ENCODE data around the gene SRGAP1. TPM values are rescaled to one million over a fixed set of nuclear protein-coding genes. Genes with fewer than 3 reads are reported as not detected.

The SRGAP1 gene
- total RNA-seq, 1 experiment from 2014 or later = 28.3 TPM

GRCh38 chr12:63909746-63910145 lies 65.2 kb downstream of the SRGAP1 start:
- H3K27ac Mint-ChIP-seq (ENCODE audit: unreplicated experiment) = no peak overlapping the region
- no TSS peak for BruUV-seq (replicated peaks)

GRCh38 chr12:63911341-63911740 lies 66.8 kb downstream of the SRGAP1 start:
- Mint-ChIP-seq H3K4me1 (ENCODE audit: low read depth, unreplicated experiment) (peaks cover 39% of the 10 kb centered on the region), H3K27me3 (ENCODE audit: unreplicated experiment) (no peaks in the 10 kb centered on the region), H3K36me3 (ENCODE audit: insufficient read depth, unreplicated experiment) (peaks cover 2% of the 10 kb centered on the region), H3K4me3 (ENCODE audit: low read depth, unreplicated experiment) (no peak overlapping the region), H3K9me3 (ENCODE audit: low read depth, unreplicated experiment) (no peaks in the 10 kb centered on the region), H3K27ac (ENCODE audit: unreplicated experiment) (no peak overlapping the region)
- TF ChIP-seq CTCF (IDR thresholded peaks at IDR 0.05; ENCODE audit: unreplicated experiment) = no peak
- DNase-seq = no peak
- CTCF ChIA-PET = no interaction called here
- no TSS peak for BruUV-seq (replicated peaks)
- intact Hi-C loops (cut with micrococcal nuclease; ENCODE audit: unreplicated experiment) = loop anchor here (10.0 kb wide), 1 partner anchor 273 kb away; no protein-coding TSS in a partner anchor

More at GRCh38 chr12:63909746-63910145, 65.2 kb downstream of the SRGAP1 start:
- Mint-ChIP-seq H3K9me3 (ENCODE audit: low read depth, unreplicated experiment) (no peaks in the 10 kb centered on the region), H3K36me3 (ENCODE audit: insufficient read depth, unreplicated experiment) (no peaks in the 10 kb centered on the region), H3K27me3 (ENCODE audit: unreplicated experiment) (no peaks in the 10 kb centered on the region), H3K4me3 (ENCODE audit: low read depth, unreplicated experiment) (no peak overlapping the region), H3K4me1 (ENCODE audit: low read depth, unreplicated experiment) (peaks cover 37% of the 10 kb centered on the region)
- TF ChIP-seq CTCF (IDR thresholded peaks at IDR 0.05; ENCODE audit: unreplicated experiment) = no peak
- intact Hi-C loops (cut with micrococcal nuclease; ENCODE audit: unreplicated experiment) = loop anchor here (10.0 kb wide), 1 partner anchor 275 kb away; no protein-coding TSS in a partner anchor
- no peak for DNase-seq
- CTCF ChIA-PET = no interaction called here

- DNase-seq = no peak
- Mint-ChIP-seq H3K9me3 (ENCODE audit: low read depth, unreplicated experiment) (no peaks in the 10 kb centered on the region), H3K4me3 (ENCODE audit: low read depth, unreplicated experiment) (no peak overlapping the region), H3K27ac (ENCODE audit: unreplicated experiment) (no peak overlapping the region), H3K36me3 (ENCODE audit: insufficient read depth, unreplicated experiment) (peaks cover 7% of the 10 kb centered on the region), H3K27me3 (ENCODE audit: unreplicated experiment) (no peaks in the 10 kb centered on the region), H3K4me1 (ENCODE audit: low read depth, unreplicated experiment) (peaks cover 52% of the 10 kb centered on the region)
- intact Hi-C loops (cut with micrococcal nuclease; ENCODE audit: unreplicated experiment) = loop anchor here (10.0 kb wide), 1 partner anchor 272 kb away; no protein-coding TSS in a partner anchor
- no TSS peak for BruUV-seq (replicated peaks)
- no peak for TF ChIP-seq CTCF (IDR thresholded peaks at IDR 0.05; ENCODE audit: unreplicated experiment)
- CTCF ChIA-PET = interaction anchor here (0.7 kb wide), 1 partner anchor 128 kb away, joined by 10 read pairs; no protein-coding TSS in a partner anchor
Measured at GRCh38 chr12:63912651-63913050, 68.2 kb downstream of the SRGAP1 start.

- H3K36me3 Mint-ChIP-seq (ENCODE audit: insufficient read depth, unreplicated experiment) = peaks cover 12% of the 10 kb centered on the region
- no peaks in the 10 kb centered on the region for H3K27me3 Mint-ChIP-seq (ENCODE audit: unreplicated experiment)
- no peaks in the 10 kb centered on the region for H3K9me3 Mint-ChIP-seq (ENCODE audit: low read depth, unreplicated experiment)
- H3K4me1 Mint-ChIP-seq (ENCODE audit: low read depth, unreplicated experiment) = peaks cover 65% of the 10 kb centered on the region
- CTCF ChIA-PET = no interaction called here
- intact Hi-C loops (cut with micrococcal nuclease; ENCODE audit: unreplicated experiment) = loop anchor here (2.0 to 10.0 kb wide), 2 partner anchors 13 to 271 kb away; no protein-coding TSS in a partner anchor
- peak overlapping the region; percentile 94 for H3K27ac Mint-ChIP-seq (ENCODE audit: unreplicated experiment)
- no TSS peak for BruUV-seq (replicated peaks)
- DNase-seq = no peak
- H3K4me3 Mint-ChIP-seq (ENCODE audit: low read depth, unreplicated experiment) = no peak overlapping the region
- TF ChIP-seq CTCF (IDR thresholded peaks at IDR 0.05; ENCODE audit: unreplicated experiment) = no peak
Measured at GRCh38 chr12:63913929-63914328, 69.4 kb downstream of the SRGAP1 start.
